SW480 (cell line): ENCODE data around the gene SERAC1.
"Not testable (repeated sequence)": the region's sequence is repeated elsewhere in the genome, so short reads cannot be mapped to it uniquely, and the experiment has no call there.

Experiments used
- DNase-seq: peaks from one replicate; pipeline ENCODE4 v3.0.0-alpha.2; 2016; ENCODE audit warnings: low spot score

Gene SERAC1

GRCh38 chr6:158168040-158168289 lies at the start of gene SERAC1:
Gene SERAC1 (minus strand): TSS chr6:158168262. CDS start chr6:158158363, 9,899 bp downstream.
- DNase-seq, result no peak

- peak; percentile 72 for DNase-seq
Observed at GRCh38 chr6:158213925-158214674, 46.0 kb upstream of the SERAC1 start.

- no peak for DNase-seq
Observed at GRCh38 chr6:158211273-158212055, 43.4 kb upstream of the SERAC1 start.

- DNase-seq, result not testable (repeated sequence)
Observed at GRCh38 chr6:158209582-158210333, 41.7 kb upstream of the SERAC1 start.

GRCh38 chr6:158208226-158209030 lies 40.4 kb upstream of the SERAC1 start:
- DNase-seq, result not testable (repeated sequence)

- no peak for DNase-seq
Observed at GRCh38 chr6:158207422-158207788, 39.3 kb upstream of the SERAC1 start.

- DNase-seq, result no peak
Observed at GRCh38 chr6:158206740-158207421, 38.8 kb upstream of the SERAC1 start.

GRCh38 chr6:158205169-158205944 lies 37.3 kb upstream of the SERAC1 start:
- no peak for DNase-seq

GRCh38 chr6:158198461-158198860 lies 30.4 kb upstream of the SERAC1 start:
- no peak for DNase-seq

GRCh38 chr6:158194487-158195280 lies 26.6 kb upstream of the SERAC1 start:
- no peak for DNase-seq

GRCh38 chr6:158191761-158192160 lies 23.7 kb upstream of the SERAC1 start:
- DNase-seq, result no peak

- DNase-seq, result no peak
Observed at GRCh38 chr6:158191032-158191431, 23.0 kb upstream of the SERAC1 start.

- DNase-seq, result no peak
Observed at GRCh38 chr6:158188591-158188990, 20.5 kb upstream of the SERAC1 start.

GRCh38 chr6:158185729-158186456 lies 17.8 kb upstream of the SERAC1 start:
- DNase-seq, result no peak

GRCh38 chr6:158184608-158185007 lies 16.5 kb upstream of the SERAC1 start:
- no peak for DNase-seq

GRCh38 chr6:158183174-158183972 lies 15.3 kb upstream of the SERAC1 start:
- DNase-seq, result not testable (repeated sequence)

GRCh38 chr6:158177712-158178111 lies 9.7 kb upstream of the SERAC1 start:
- DNase-seq, result not testable (repeated sequence)

- no peak for DNase-seq
Observed at GRCh38 chr6:158175111-158175510, 7.0 kb upstream of the SERAC1 start.
